Measurements from ENCODE around the gene TUBA4B.

DNA sequence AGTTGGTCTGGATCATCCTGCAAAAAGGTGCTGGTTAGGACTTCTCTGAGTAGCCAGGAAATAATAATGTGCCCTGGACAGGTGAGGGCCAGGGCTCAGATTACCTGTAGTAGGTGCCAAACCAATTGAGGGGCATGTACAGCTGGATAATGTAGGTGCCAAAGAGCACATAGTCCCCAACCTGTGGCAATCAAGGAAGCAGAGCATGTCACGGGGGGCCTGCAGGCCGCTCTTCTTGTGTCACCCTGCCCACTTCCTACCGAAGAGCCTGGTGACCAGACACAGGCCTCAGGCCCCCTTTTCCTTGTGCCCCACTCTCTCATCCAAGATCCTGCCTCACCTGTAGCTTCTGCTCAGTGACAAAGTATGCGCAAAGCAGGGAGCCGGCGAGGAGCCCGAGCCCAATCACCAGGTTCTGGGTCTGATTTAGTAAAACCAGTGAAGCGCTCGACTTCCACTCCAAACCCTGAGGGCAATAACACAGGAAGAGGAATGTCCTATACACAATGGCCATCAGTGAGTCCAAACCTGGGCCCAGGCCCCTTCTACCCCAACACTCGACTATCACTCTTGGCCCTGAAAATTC is 39.5 kb upstream of the TUBA4B start:
- TF ChIP-seq EZH2phosphoT487 (IDR thresholded peaks at IDR 0.05; ENCODE audit: borderline replicate concordance, low read depth, low read length): no peak
- TF ChIP-seq, protein P1, sequence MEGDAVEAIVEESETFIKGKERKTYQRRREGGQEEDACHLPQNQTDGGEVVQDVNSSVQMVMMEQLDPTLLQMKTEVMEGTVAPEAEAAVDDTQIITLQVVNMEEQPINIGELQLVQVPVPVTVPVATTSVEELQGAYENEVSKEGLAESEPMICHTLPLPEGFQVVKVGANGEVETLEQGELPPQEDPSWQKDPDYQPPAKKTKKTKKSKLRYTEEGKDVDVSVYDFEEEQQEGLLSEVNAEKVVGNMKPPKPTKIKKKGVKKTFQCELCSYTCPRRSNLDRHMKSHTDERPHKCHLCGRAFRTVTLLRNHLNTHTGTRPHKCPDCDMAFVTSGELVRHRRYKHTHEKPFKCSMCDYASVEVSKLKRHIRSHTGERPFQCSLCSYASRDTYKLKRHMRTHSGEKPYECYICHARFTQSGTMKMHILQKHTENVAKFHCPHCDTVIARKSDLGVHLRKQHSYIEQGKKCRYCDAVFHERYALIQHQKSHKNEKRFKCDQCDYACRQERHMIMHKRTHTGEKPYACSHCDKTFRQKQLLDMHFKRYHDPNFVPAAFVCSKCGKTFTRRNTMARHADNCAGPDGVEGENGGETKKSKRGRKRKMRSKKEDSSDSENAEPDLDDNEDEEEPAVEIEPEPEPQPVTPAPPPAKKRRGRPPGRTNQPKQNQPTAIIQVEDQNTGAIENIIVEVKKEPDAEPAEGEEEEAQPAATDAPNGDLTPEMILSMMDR (conservative IDR thresholded peaks at IDR 0.05; ENCODE audit: low read length): no peak
